Measurements from ENCODE around the gene FBXO24.

FBXO24 gene

GRCh38 chr7:100626530-100627237 lies 40.6 kb downstream of the FBXO24 start (continued):
- TF ChIP-seq, protein P1, sequence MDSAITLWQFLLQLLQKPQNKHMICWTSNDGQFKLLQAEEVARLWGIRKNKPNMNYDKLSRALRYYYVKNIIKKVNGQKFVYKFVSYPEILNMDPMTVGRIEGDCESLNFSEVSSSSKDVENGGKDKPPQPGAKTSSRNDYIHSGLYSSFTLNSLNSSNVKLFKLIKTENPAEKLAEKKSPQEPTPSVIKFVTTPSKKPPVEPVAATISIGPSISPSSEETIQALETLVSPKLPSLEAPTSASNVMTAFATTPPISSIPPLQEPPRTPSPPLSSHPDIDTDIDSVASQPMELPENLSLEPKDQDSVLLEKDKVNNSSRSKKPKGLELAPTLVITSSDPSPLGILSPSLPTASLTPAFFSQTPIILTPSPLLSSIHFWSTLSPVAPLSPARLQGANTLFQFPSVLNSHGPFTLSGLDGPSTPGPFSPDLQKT (IDR thresholded peaks at IDR 0.05; ENCODE audit: borderline replicate concordance, low read depth, low read length): no peak
- TF ChIP-seq KLF10 (tag by site-specific recombination; IDR thresholded peaks at IDR 0.05) (no peak), ZNF677 (tag by site-specific recombination; IDR thresholded peaks at IDR 0.05) (no peak), ZNF621 (tag by site-specific recombination; IDR thresholded peaks at IDR 0.05) (no peak), ZNF560 (tag by site-specific recombination; IDR thresholded peaks at IDR 0.05; ENCODE audit: borderline replicate concordance) (no peak), GLIS1 (tag by site-specific recombination; IDR thresholded peaks at IDR 0.05) (peak; percentile 45; the same call in 1 of the 2 replicates), ZNF521 (tag by site-specific recombination; IDR thresholded peaks at IDR 0.05) (no peak), KLF9 (tag by site-specific recombination; IDR thresholded peaks at IDR 0.05; ENCODE audit: low read depth) (peak; percentile 84), YY2 (tag by site-specific recombination; IDR thresholded peaks at IDR 0.05) (no peak), ZNF292 (tag by site-specific recombination; IDR thresholded peaks at IDR 0.05; ENCODE audit: borderline replicate concordance, low read depth) (no peak), SCRT2 (tag by site-specific recombination; IDR thresholded peaks at IDR 0.05) (no peak), ZNF514 (tag by site-specific recombination; IDR thresholded peaks at IDR 0.05) (no peak), ZNF549 (tag by site-specific recombination; IDR thresholded peaks at IDR 0.05) (no peak), ZNF274 (IDR thresholded peaks at IDR 0.05; ENCODE audit: low read length) (no peak), ZNF274 (tag by site-specific recombination; IDR thresholded peaks at IDR 0.05; ENCODE audit: borderline replicate concordance) (no peak), ZBTB6 (tag by site-specific recombination; IDR thresholded peaks at IDR 0.05) (no peak), ZNF133 (tag by site-specific recombination; IDR thresholded peaks at IDR 0.05) (no peak), ZNF148 (tag by site-specific recombination; IDR thresholded peaks at IDR 0.05; ENCODE audit: borderline replicate concordance) (no peak), ZNF324 (tag by site-specific recombination; IDR thresholded peaks at IDR 0.05) (no peak), ZNF37A (tag by site-specific recombination; IDR thresholded peaks at IDR 0.05) (no peak), YY1 (tag by site-specific recombination; IDR thresholded peaks at IDR 0.05) (no peak), KLF1 (tag by site-specific recombination; IDR thresholded peaks at IDR 0.05) (no peak), ZSCAN4 (tag by site-specific recombination; IDR thresholded peaks at IDR 0.05) (no peak), PRDM10 (tag by site-specific recombination; IDR thresholded peaks at IDR 0.05) (no peak), ZNF624 (tag by site-specific recombination; IDR thresholded peaks at IDR 0.05) (no peak), SP2 (tag by site-specific recombination; IDR thresholded peaks at IDR 0.05) (peak; percentile 83)
- TF ChIP-seq, protein P2, sequence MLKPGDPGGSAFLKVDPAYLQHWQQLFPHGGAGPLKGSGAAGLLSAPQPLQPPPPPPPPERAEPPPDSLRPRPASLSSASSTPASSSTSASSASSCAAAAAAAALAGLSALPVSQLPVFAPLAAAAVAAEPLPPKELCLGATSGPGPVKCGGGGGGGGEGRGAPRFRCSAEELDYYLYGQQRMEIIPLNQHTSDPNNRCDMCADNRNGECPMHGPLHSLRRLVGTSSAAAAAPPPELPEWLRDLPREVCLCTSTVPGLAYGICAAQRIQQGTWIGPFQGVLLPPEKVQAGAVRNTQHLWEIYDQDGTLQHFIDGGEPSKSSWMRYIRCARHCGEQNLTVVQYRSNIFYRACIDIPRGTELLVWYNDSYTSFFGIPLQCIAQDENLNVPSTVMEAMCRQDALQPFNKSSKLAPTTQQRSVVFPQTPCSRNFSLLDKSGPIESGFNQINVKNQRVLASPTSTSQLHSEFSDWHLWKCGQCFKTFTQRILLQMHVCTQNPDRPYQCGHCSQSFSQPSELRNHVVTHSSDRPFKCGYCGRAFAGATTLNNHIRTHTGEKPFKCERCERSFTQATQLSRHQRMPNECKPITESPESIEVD (tag by site-specific recombination; IDR thresholded peaks at IDR 0.05): no peak
- TF ChIP-seq, protein P3, sequence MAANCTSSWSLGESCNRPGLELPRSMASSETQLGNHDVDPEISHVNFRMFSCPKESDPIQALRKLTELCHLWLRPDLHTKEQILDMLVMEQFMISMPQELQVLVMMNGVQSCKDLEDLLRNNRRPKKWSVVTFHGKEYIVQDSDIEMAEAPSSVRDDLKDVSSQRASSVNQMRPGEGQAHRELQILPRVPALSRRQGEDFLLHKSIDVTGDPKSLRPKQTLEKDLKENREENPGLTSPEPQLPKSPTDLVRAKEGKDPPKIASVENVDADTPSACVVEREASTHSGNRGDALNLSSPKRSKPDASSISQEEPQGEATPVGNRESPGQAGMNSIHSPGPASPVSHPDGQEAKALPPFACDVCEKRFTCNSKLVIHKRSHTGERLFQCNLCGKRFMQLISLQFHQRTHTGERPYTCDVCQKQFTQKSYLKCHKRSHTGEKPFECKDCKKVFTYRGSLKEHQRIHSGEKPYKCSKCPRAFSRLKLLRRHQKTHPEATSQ (tag by site-specific recombination; IDR thresholded peaks at IDR 0.05): no peak
